Measurements from ENCODE around the gene TMEM116. TPM values are rescaled to one million over a fixed set of nuclear protein-coding genes. Genes with fewer than 3 reads are reported as not detected.
"Not testable (repeated sequence)": the region's sequence is repeated elsewhere in the genome, so short reads cannot be mapped to it uniquely, and the experiment has no call there.

Gene TMEM116
- total RNA-seq, 2 experiments from 2014 or later, result 9.0 to 13.1 TPM

GRCh38 chr12:111998015-111998414 is 14.9 kb downstream of the TMEM116 start:
- Histone ChIP-seq H3K36me3 (ENCODE audit: insufficient read depth, low read length) (no peaks in the 10 kb centered on the region), H3K4me1 (ENCODE audit: insufficient read depth, low read length, poor library complexity, severe bottlenecking) (peaks cover 19% of the 10 kb centered on the region), H3K79me2 (ENCODE audit: insufficient read depth, low read depth, low read length) (no peaks in the 10 kb centered on the region), H3K9me2 (ENCODE audit: insufficient read depth, low read length) (no peaks in the 10 kb centered on the region), H3K27ac (ENCODE audit: low read depth, low read length, poor library complexity, severe bottlenecking) (no peak overlapping the region), H3K4me2 (ENCODE audit: low read length) (no peak overlapping the region), H2AFZ (ENCODE audit: low read length) (no peak overlapping the region), H4K20me1 (ENCODE audit: insufficient read depth, low read length) (peaks cover 13% of the 10 kb centered on the region; the same call in 1 of the 2 replicates), H3K9me3 (ENCODE audit: low read length) (no peaks in the 10 kb centered on the region), H3K4me3 (ENCODE audit: low read depth, low read length, poor library complexity, severe bottlenecking) (no peak overlapping the region)
- BruUV-seq (replicated peaks), result no TSS peak
- ChIA-PET CTCF (ENCODE audit: unreplicated experiment) (no interaction called here), POLR2A (interaction anchor here (0.5 to 1.1 kb wide), 2 partner anchors 16 to 335 kb away, joined by 3 to 4 read pairs; no protein-coding TSS in a partner anchor)
- intact Hi-C loops (cut with micrococcal nuclease; ENCODE audit: unreplicated experiment), result no loop called here
- no peak for TF ChIP-seq EZH2phosphoT487 (IDR thresholded peaks at IDR 0.05; ENCODE audit: borderline replicate concordance, low read depth, low read length)
- TF ChIP-seq, protein P1, sequence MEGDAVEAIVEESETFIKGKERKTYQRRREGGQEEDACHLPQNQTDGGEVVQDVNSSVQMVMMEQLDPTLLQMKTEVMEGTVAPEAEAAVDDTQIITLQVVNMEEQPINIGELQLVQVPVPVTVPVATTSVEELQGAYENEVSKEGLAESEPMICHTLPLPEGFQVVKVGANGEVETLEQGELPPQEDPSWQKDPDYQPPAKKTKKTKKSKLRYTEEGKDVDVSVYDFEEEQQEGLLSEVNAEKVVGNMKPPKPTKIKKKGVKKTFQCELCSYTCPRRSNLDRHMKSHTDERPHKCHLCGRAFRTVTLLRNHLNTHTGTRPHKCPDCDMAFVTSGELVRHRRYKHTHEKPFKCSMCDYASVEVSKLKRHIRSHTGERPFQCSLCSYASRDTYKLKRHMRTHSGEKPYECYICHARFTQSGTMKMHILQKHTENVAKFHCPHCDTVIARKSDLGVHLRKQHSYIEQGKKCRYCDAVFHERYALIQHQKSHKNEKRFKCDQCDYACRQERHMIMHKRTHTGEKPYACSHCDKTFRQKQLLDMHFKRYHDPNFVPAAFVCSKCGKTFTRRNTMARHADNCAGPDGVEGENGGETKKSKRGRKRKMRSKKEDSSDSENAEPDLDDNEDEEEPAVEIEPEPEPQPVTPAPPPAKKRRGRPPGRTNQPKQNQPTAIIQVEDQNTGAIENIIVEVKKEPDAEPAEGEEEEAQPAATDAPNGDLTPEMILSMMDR (conservative IDR thresholded peaks at IDR 0.05; ENCODE audit: low read length), result no peak
- DNase-seq (ENCODE audit: low spot score), result no peak

GRCh38 chr12:111997300-111997699 is 15.7 kb downstream of the TMEM116 start:
- intact Hi-C loops (cut with micrococcal nuclease; ENCODE audit: unreplicated experiment), result no loop called here
- ChIA-PET CTCF (ENCODE audit: unreplicated experiment) (no interaction called here), POLR2A (interaction anchor here (1.1 kb wide), 1 partner anchor 17 kb away, joined by 4 read pairs; no protein-coding TSS in a partner anchor)
- Histone ChIP-seq H3K4me2 (ENCODE audit: low read length) (no peak overlapping the region), H3K36me3 (ENCODE audit: insufficient read depth, low read length) (no peaks in the 10 kb centered on the region), H2AFZ (ENCODE audit: low read length) (no peak overlapping the region), H3K4me3 (ENCODE audit: low read depth, low read length, poor library complexity, severe bottlenecking) (no peak overlapping the region), H3K9me2 (ENCODE audit: insufficient read depth, low read length) (no peaks in the 10 kb centered on the region), H3K27ac (ENCODE audit: low read depth, low read length, poor library complexity, severe bottlenecking) (no peak overlapping the region), H4K20me1 (ENCODE audit: insufficient read depth, low read length) (peaks cover 13% of the 10 kb centered on the region; the same call in 1 of the 2 replicates), H3K79me2 (ENCODE audit: insufficient read depth, low read depth, low read length) (no peaks in the 10 kb centered on the region), H3K9me3 (ENCODE audit: low read length) (no peaks in the 10 kb centered on the region), H3K4me1 (ENCODE audit: insufficient read depth, low read length, poor library complexity, severe bottlenecking) (peaks cover 19% of the 10 kb centered on the region)
- no TSS peak for BruUV-seq (replicated peaks)
- TF ChIP-seq EZH2phosphoT487 (IDR thresholded peaks at IDR 0.05; ENCODE audit: borderline replicate concordance, low read depth, low read length), result no peak
- TF ChIP-seq, protein P1 (conservative IDR thresholded peaks at IDR 0.05; ENCODE audit: low read length), result no peak
- DNase-seq (ENCODE audit: low spot score), result no peak

DNA sequence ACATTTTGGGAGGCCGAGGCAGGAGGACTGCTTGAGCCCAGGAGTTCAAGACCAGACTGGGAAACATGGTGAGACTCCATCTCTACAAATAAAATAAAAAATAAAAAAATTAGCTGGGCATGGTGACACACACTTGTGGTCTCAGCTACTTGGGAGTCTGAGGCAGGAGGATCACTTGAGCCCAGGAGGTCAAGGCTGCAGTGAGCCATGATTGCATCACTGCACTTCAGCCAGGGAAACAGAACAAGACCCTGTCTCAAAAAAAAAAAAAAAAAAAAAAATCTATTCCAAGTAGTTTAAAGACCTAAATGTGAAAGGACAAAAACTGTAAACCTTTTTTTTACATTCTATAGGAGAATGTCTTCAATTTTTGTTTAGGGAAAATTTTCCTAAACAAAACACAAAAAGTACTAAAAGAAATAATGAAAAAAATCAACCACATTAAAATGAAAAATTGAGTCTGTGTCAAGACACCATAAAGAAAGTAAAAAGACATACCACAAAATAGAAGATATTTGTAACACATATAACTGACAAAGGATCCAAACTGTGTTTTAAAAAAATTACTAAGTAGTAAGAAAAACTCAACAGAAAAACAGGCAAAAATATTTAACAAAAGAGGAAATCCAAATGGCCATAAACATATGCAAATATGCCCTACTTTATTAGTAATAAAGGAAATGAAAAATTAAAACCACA is 17.0 kb downstream of the TMEM116 start:
- CTCF ChIA-PET (ENCODE audit: unreplicated experiment), result no interaction called here
- H3K36me3 ChIP-seq (ENCODE audit: insufficient read depth, low read length), result no peaks in the 10 kb centered on the region
- H4K20me1 ChIP-seq (ENCODE audit: insufficient read depth, low read length), result peaks cover 13% of the 10 kb centered on the region; the same call in 1 of the 2 replicates
- H3K4me2 ChIP-seq (ENCODE audit: low read length), result no peak overlapping the region
- no peak overlapping the region for H3K27ac ChIP-seq (ENCODE audit: low read depth, low read length, poor library complexity, severe bottlenecking)
- POLR2A ChIA-PET, result no interaction called here
- intact Hi-C loops (cut with micrococcal nuclease; ENCODE audit: unreplicated experiment), result loop anchor here (2.0 kb wide), 1 partner anchor 17 kb away; the partner anchor contains the start of genes ERP29 and TMEM116
- no TSS peak for BruUV-seq (replicated peaks)
- H3K4me1 ChIP-seq (ENCODE audit: insufficient read depth, low read length, poor library complexity, severe bottlenecking), result peaks cover 19% of the 10 kb centered on the region
- no peak overlapping the region for H2AFZ ChIP-seq (ENCODE audit: low read length)
- no peak for DNase-seq (ENCODE audit: low spot score)
- TF ChIP-seq EZH2phosphoT487 (IDR thresholded peaks at IDR 0.05; ENCODE audit: borderline replicate concordance, low read depth, low read length), result no peak
- TF ChIP-seq, protein P1 (conservative IDR thresholded peaks at IDR 0.05; ENCODE audit: low read length), result no peak
- H3K4me3 ChIP-seq (ENCODE audit: low read depth, low read length, poor library complexity, severe bottlenecking), result no peak overlapping the region
- no peaks in the 10 kb centered on the region for H3K9me2 ChIP-seq (ENCODE audit: insufficient read depth, low read length)
- no peaks in the 10 kb centered on the region for H3K9me3 ChIP-seq (ENCODE audit: low read length)
- H3K79me2 ChIP-seq (ENCODE audit: insufficient read depth, low read depth, low read length), result no peaks in the 10 kb centered on the region

- CTCF ChIA-PET (ENCODE audit: unreplicated experiment); BruUV-seq (replicated peaks); H3K27ac ChIP-seq (ENCODE audit: low read depth, low read length, poor library complexity, severe bottlenecking); H3K79me2 ChIP-seq (ENCODE audit: insufficient read depth, low read depth, low read length); H3K9me2 ChIP-seq (ENCODE audit: insufficient read depth, low read length); H3K9me3 ChIP-seq (ENCODE audit: low read length); H2AFZ ChIP-seq (ENCODE audit: low read length); H3K36me3 ChIP-seq (ENCODE audit: insufficient read depth, low read length): not testable (repeated sequence)
- Histone ChIP-seq H3K4me1 (ENCODE audit: insufficient read depth, low read length, poor library complexity, severe bottlenecking) (peaks cover 19% of the 10 kb centered on the region), H3K4me2 (ENCODE audit: low read length) (peak overlapping the region; percentile 61), H4K20me1 (ENCODE audit: insufficient read depth, low read length) (peaks cover 13% of the 10 kb centered on the region; the same call in 1 of the 2 replicates), H3K4me3 (ENCODE audit: low read depth, low read length, poor library complexity, severe bottlenecking) (peak overlapping the region; percentile 34)
- intact Hi-C loops (cut with micrococcal nuclease; ENCODE audit: unreplicated experiment), result loop anchor here (2.0 kb wide), 1 partner anchor 18 kb away; the partner anchor contains the start of genes ERP29 and TMEM116
- POLR2A ChIA-PET, result interaction anchor here (0.6 to 0.8 kb wide), 2 partner anchors 14 to 863 kb away, joined by 3 read pairs; no protein-coding TSS in a partner anchor
- DNase-seq (ENCODE audit: low spot score), result peak; percentile 70
Observed at GRCh38 chr12:111994211-111995111, 18.5 kb downstream of the TMEM116 start.

Measured in OCI-LY7 (cell line).